MM.1S (cell line): ENCODE results near the gene TIMP2.
"Not testable (repeated sequence)": the region's sequence is repeated elsewhere in the genome, so short reads cannot be mapped to it uniquely, and the experiment has no call there.

Source experiments
- DNase-seq: peaks from one replicate; pipeline ENCODE4 v3.0.0-alpha.2; 2015
- H2AFZ ChIP-seq: fragments of 300-600 bp; sonication (generic); 2 replicates; pipeline ENCODE4 v1.6.0; 2016; ENCODE audit warnings: antibody characterized with exemption, low read length
- H3F3A ChIP-seq: fragments of 300-600 bp; sonication (generic); 2 replicates; pipeline ENCODE4 v1.6.1; 2016; ENCODE audit warnings: mild to moderate bottlenecking, antibody characterized with exemption, low read length, moderate library complexity, mixed read lengths; ENCODE audit not compliant: insufficient read depth
- H3K27ac ChIP-seq: fragments of 300-600 bp; sonication (generic); 2 replicates; pipeline ENCODE4 v1.5.1; 2016; ENCODE audit warnings: mild to moderate bottlenecking, low read length
- H3K27me3 ChIP-seq: fragments of 300-600 bp; sonication (generic); replicated peaks from 2 replicates; pipeline ENCODE4 v1.6.0; 2016; ENCODE audit warnings: low read length; ENCODE audit not compliant: insufficient read depth
- H3K36me3 ChIP-seq: fragments of 300-600 bp; sonication (generic); replicated peaks from 2 replicates; pipeline ENCODE4 v1.6.1; 2016; ENCODE audit warnings: mild to moderate bottlenecking, low read length, mixed read lengths; ENCODE audit not compliant: insufficient read depth
- H3K4me1 ChIP-seq: fragments of 300-600 bp; sonication (generic); 2 replicates; pipeline ENCODE4 v1.6.1; 2016; ENCODE audit warnings: low read length, mixed read lengths
- H3K4me2 ChIP-seq: fragments of 300-600 bp; sonication (generic); 2 replicates; pipeline ENCODE4 v1.6.0; 2016; ENCODE audit warnings: low read depth, low read length
- H3K4me3 ChIP-seq: fragments of 300-600 bp; sonication (generic); 2 replicates; pipeline ENCODE4 v1.5.1; 2016; ENCODE audit warnings: low read length, mixed read lengths
- H3K79me2 ChIP-seq: fragments of 300-600 bp; sonication (generic); 2 replicates; pipeline ENCODE4 v1.6.1; 2016; ENCODE audit warnings: mixed run types, low read length, mixed read lengths
- H3K9ac ChIP-seq: fragments of 300-600 bp; sonication (generic); 2 replicates; pipeline ENCODE4 v1.6.1; 2016; ENCODE audit warnings: low read length, mixed read lengths
- H3K9me2 ChIP-seq: fragments of 300-600 bp; sonication (generic); replicated peaks from 2 replicates; pipeline ENCODE4 v1.6.1; 2016; ENCODE audit warnings: mild to moderate bottlenecking, low read length, mixed read lengths; ENCODE audit not compliant: insufficient read depth
- H3K9me3 ChIP-seq: fragments of 300-600 bp; sonication (generic); replicated peaks from 2 replicates; pipeline ENCODE4 v1.6.1; 2016; ENCODE audit warnings: mild to moderate bottlenecking, low read length, mixed read lengths; ENCODE audit not compliant: insufficient read depth
- H4K20me1 ChIP-seq: fragments of 300-600 bp; sonication (generic); 2 replicates; pipeline ENCODE4 v1.6.1; 2016; ENCODE audit warnings: mild to moderate bottlenecking, low read length, moderate library complexity, mixed read lengths; ENCODE audit not compliant: insufficient read depth
- CTCF ChIP-seq: fragments of 300-600 bp; sonication (generic); IDR thresholded peaks from 2 replicates; pipeline ENCODE4 v1.5.1; 2016; ENCODE audit warnings: antibody characterized with exemption, low read length, mixed read lengths
- EZH2 ChIP-seq: fragments of 300-600 bp; sonication (generic); optimal IDR thresholded peaks from 2 replicates; pipeline ENCODE3; 2017; ENCODE audit warnings: low read depth, mild to moderate bottlenecking, antibody characterized with exemption, low read length, mixed read lengths
- EZH2phosphoT487 ChIP-seq: fragments of 300-600 bp; sonication (generic); IDR thresholded peaks from 2 replicates; pipeline ENCODE4 v1.6.1; 2018; ENCODE audit warnings: antibody characterized with exemption, low read length

TIMP2 gene

DNA sequence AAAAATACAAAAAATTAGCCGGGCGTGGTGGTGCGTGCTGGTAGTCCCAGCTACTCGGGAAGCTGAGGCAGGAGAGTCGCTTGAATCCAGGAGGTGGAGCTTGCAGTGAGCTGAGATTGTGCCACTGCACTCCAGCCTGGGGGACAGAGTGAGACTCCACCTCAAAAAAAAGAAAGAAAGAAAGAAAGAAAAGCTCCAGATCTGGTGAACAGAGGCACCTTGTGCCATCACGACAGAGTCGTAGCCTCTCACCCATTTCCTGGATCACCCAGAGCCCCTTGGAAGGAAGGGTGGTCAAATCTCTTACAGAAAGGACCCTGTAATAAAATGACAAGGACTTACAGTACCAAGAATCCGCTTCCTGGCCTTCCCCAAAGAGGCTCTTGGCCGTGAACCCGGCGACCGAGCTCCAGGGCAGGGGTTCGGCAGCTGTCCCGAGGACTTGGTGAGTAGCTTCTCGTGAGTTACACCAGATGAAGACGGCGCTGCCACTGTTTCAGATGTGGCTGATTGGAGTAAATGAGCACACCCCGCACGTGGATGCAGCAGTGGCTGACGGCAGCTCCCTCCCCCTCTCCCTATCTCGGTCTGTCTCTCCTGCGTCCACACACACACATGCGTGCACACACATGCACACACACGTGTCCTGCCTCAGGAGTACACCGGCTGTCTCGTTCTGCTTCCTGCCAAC, 41.1 kb upstream of the TIMP2 start:
- Histone ChIP-seq H3K4me1 (peaks cover 20% of the 10 kb centered on the region), H3K79me2 (no peaks in the 10 kb centered on the region), H3K27ac (no peak overlapping the region), H3K4me2 (no peak overlapping the region), H4K20me1 (no peaks in the 10 kb centered on the region), H2AFZ (no peak overlapping the region), H3K4me3 (no peak overlapping the region), H3K27me3 (no peaks in the 10 kb centered on the region), H3F3A (no peaks in the 10 kb centered on the region), H3K9me2 (no peaks in the 10 kb centered on the region), H3K9me3 (no peaks in the 10 kb centered on the region), H3K36me3 (no peaks in the 10 kb centered on the region), H3K9ac (no peak overlapping the region)
- no peak for DNase-seq
- TF ChIP-seq CTCF (no peak), EZH2 (no peak), EZH2phosphoT487 (no peak)

DNA sequence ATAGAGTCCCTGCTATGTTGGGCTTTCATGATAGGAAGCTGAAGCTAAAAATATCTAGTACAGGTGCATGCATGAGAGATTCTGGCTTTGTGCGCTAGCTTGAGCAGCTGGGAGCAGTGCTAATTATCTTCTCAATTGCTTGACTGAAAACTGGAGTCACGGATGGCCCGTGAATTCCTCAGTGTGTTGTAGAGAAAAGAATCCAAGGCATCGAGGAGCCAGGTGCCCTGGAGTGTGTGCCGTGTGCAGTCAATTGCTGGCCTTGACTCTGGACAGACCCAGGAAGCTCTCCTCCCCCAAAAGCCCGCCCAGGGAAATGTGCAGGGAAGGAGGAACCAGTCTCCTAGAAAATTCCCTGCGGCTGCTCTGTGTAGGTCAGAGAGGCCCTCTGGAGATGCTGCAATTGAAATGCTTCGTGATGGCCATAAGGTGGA, 40.3 kb upstream of the TIMP2 start:
- TF ChIP-seq CTCF (no peak), EZH2 (no peak), EZH2phosphoT487 (no peak)
- Histone ChIP-seq H4K20me1 (no peaks in the 10 kb centered on the region), H3K27ac (peak overlapping the region; percentile 51; the same call in 1 of the 2 replicates), H3K9ac (no peak overlapping the region), H3K27me3 (no peaks in the 10 kb centered on the region), H3K9me2 (no peaks in the 10 kb centered on the region), H2AFZ (peak overlapping the region; percentile 73), H3K4me2 (peak overlapping the region; percentile 36), H3K9me3 (no peaks in the 10 kb centered on the region), H3F3A (no peaks in the 10 kb centered on the region), H3K79me2 (no peaks in the 10 kb centered on the region), H3K36me3 (no peaks in the 10 kb centered on the region), H3K4me3 (no peak overlapping the region), H3K4me1 (peaks cover 15% of the 10 kb centered on the region)
- DNase-seq, result peak; percentile 58

DNA sequence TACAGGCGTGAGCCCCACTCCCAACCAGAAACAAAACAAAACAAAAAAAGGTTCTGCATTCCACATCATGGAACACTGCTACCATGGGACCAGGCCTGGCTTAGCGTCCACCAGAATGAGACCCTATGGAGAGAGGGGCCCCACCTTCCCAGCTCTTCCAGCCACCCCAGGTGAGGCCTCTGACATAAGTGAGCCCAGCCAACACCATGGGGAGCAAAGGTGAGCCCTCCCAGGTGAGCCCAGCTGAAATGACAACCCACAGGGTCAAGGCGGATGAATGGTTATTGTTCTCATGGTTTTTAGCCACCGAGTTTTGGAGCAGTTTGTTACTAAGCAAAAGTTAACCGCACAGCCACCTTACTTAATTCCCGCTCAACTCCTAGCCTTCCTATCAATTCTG, 38.2 kb upstream of the TIMP2 start:
- H3K4me2 ChIP-seq, result no peak overlapping the region
- H3K9me3 ChIP-seq, result no peaks in the 10 kb centered on the region
- no peak overlapping the region for H3K4me3 ChIP-seq
- no peak overlapping the region for H3K9ac ChIP-seq
- H3K4me1 ChIP-seq, result peaks cover 15% of the 10 kb centered on the region
- H3K9me2 ChIP-seq, result no peaks in the 10 kb centered on the region
- no peak for DNase-seq
- H3K27ac ChIP-seq, result no peak overlapping the region
- no peaks in the 10 kb centered on the region for H3K36me3 ChIP-seq
- H3K27me3 ChIP-seq, result no peaks in the 10 kb centered on the region
- H4K20me1 ChIP-seq, result no peaks in the 10 kb centered on the region
- no peak overlapping the region for H2AFZ ChIP-seq
- no peak for TF ChIP-seq EZH2phosphoT487
- no peaks in the 10 kb centered on the region for H3F3A ChIP-seq
- H3K79me2 ChIP-seq, result no peaks in the 10 kb centered on the region

DNA sequence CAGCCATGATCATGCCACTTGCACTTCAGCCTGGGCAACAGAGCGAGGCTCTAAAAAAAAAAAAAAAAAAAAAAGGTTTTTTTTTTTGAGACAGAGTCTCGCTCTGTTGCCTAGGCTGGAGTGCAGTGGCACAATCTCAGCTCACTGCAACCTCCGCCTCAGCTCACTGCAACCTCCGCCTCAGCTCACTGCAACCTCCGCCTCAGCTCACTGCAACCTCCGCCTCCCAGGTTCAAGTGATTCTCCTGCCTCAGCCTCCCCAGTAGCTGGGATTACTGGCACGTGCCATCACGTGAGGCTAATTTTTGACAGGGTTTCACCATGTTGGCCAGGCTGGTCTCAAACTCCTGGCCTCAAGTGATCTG, 37.8 kb upstream of the TIMP2 start:
- not testable (repeated sequence) for H3F3A ChIP-seq, H3K9me3 ChIP-seq, H4K20me1 ChIP-seq, H3K79me2 ChIP-seq, H3K36me3 ChIP-seq, H3K27me3 ChIP-seq, H3K9me2 ChIP-seq, DNase-seq, H2AFZ ChIP-seq, H3K4me3 ChIP-seq, H3K9ac ChIP-seq, H3K4me2 ChIP-seq, H3K27ac ChIP-seq
- H3K4me1 ChIP-seq, result peaks cover 15% of the 10 kb centered on the region
